SW 1271 (cell line): ENCODE data around the gene XPOT.

Experiments
- DNase-seq, 2 experiments: peaks; one replicate each; lab custom pipeline; 2025; lab: John Stamatoyannopoulos, UW

XPOT gene

DNA sequence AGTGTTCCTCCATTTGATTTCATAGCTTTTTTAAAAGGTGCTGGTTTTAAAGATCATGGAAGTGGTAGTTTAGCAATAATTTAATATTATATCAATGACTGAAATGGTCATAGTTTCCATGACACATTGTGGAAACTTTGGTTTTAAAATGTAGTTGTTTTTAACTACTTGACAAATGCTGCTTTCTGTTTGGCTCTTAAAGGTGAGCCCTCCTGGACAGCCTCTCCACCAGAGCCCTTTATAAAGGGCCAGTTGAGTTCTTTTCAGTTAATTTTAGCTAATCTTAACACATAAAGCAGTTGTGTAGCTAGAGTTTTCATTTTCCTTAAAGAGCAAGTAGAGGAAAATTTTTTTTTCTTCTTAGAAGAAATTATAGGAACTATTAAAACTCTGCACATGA lies 14.0 kb downstream of the XPOT start:
- DNase-seq: no peak

DNA sequence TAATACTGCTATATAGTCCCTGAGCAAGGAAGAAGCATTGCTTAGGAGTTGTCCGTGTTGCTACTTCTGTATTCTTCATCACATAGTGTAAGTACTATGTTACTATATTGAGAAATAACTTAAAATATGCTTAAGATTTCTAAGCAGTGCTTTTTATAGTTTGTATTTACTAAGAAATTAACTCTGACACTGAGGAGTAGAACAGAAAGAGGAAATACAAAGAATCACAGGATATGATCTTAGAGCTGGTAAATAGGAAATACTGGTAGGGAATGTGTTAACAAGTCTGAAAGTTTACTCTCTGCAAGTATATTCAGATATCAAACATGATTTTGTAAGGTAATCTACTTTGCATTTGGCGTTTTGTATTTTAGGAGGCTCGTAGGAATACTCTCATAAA lies 15.5 kb downstream of the XPOT start:
- DNase-seq: no peak

DNA sequence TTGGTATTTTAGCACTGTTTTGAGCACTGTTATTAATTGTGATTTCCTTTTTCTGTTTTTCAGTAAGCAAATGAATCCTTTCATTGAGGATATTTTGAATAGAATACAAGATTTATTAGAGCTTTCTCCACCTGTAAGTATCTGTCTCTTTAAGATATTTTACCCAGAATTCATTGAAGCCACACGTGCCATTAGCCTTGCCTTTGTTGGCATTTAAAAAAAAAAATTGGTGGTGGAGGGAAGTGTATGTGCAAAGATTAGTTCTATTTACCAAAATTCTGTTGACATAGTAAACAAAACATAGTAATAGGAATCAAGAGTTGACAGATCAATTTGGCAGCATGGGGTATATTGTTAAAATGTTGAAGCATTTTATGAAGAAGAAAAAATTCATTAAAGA lies 23.8 kb downstream of the XPOT start:
- no peak for DNase-seq

DNA sequence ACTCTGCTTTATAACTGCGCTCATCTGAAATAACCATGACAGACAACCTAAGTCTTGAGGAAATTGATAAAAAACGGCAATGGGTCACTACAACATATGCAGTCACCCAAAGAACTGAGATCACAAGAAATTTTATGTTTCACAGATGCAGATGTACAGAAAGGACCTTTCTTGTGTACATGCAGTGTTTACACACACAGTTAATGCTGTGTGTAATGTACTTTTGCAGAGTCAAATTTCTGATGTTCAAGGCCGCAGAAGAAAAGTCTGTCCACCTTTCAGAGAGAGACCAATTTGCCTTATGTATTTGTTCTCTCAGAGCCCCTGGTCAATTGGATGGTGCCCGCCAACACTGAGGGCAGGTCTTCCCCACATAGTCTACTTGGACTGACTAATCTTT lies 24.8 kb downstream of the XPOT start:
- DNase-seq: no peak

DNA sequence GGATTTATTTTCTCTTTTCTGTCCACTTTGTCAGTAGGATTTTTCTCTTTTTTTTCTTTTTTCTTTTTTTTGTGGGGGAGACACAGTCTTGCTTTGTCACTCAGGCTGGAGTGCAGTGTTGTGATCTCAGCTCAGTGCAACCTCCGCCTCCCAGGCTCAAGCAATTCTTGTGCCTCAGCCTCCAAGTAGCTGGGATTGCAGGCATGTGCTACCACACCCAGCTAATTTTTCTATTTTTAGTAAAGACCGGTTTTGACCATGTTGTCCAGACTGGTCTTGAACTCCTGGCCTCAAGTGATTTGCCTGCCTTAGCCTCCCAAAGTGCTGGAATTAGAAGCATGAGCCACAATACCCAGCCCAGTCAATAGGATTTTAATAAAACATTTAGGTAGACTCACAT lies 26.7 kb downstream of the XPOT start:
- no peak for DNase-seq

DNA sequence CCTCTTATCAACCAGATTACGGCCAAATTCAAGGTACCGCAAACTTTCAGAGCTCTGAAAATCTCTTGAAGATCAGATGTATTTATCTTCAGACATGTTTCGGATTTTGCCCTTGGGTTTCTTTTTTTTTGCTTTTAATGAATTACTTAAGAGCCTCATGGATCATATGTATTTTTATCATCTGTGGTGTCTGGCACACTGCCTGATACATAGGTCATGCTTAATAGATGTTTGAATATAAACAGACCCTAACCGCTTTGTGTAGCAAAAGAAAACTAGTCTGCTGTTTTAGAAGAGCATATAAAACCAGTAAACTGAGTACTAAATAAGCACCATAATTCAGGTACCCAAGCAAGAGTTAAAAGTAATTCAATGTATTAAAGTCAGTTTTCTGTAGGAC lies 27.6 kb downstream of the XPOT start:
- no peak for DNase-seq

DNA sequence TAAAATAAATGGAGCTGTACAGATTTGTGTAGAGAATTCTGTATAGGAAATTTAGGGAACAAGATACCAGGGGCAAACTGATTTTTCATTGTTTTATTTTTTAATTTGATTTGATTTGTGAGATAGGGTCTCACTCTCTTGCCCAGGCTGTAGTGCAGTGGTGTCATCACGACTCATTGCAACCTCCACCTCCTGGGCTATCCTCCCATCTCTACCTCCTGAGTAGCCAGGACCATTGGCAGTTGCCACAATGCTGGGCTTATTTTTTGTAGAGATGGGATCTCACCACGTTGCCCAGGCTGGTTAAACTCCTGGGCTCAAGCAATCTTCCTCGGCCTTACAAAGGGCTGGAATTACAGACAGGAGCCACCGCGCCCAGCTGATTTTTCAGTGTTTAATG lies 29.7 kb downstream of the XPOT start:
- DNase-seq: no peak

DNA sequence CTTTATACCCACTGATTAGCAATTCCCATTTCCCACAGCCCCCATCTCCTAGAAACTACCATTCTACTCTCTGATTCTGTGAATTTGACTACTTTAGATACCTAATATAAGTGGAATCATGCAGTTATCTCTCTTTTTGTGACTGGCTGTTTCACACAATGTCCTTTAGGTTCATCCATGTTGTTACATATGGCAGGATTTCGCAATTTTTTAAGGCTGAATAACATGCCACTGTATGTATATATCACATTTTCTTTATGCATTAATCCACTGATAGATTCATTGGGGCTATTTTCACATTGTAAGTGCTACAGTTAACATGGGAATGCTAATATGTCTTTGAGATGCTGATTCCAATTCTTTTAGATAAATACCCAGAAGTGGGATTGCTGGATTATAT lies 35.9 kb downstream of the XPOT start:
- DNase-seq: no peak

DNA sequence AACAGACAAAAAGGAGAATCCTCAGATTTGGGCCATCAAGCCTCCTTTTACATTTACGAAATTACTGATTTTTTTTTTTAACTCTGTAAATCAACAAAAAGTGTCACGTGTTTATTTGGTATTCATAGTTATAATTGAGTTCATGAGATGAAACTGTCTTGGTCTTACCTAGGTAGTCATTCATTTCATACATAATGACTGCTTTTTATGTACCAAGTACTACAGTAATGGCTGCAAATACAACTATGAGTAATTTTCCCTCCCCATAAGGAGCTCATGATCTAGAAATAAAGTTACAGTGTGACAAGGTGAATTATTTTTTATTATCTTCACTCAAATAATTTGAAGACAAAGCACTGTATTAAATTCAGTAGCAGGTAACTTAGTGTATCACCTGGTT lies 41.3 kb downstream of the XPOT start:
- no peak for DNase-seq

DNA sequence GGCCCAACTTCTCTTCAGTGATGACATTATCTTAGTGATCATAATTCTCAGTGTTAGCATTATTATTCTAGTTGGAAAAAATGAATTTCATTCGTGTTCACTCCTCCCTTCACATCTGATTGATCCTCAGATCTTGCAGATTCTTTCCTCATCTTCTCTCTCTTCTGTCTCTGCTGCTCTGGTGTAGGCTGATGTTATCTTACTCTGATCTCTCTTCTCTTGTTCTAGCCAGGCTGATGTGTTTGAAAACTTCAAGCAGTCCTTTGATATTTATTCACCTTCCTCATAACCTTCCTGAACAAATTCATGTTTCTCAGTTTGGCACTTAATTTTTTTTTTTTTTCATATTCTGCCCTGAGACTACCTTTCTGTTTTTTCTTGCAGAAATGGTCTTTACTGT lies 42.1 kb downstream of the XPOT start:
- no peak for DNase-seq

DNA sequence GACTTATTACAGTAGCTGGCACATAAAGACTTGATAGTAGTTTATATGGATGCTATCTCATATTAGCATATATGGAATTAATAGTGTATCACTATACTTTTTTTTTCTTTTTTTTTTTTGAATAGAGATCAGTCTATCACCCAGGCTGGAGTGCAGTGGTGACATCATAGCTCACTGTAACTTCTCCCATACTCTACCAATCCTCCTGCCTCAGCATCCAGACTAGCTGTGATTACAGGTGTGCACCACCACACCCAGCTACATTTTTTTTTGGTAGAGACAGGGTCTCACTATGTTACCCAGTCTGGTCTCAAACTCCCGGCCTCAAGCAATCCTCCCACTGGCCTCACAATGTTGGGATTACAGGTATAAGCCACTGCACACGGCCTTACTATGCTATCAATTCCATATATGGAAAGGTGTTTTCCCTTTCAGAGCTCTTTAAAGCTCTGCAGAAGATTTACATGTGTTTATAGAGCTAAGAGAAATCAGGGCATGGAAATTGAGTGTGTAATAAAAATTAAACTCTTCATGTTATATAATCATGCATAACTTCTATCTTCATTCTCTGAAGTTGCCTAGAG lies 46.0 kb downstream of the XPOT start:
- no peak for DNase-seq

DNA sequence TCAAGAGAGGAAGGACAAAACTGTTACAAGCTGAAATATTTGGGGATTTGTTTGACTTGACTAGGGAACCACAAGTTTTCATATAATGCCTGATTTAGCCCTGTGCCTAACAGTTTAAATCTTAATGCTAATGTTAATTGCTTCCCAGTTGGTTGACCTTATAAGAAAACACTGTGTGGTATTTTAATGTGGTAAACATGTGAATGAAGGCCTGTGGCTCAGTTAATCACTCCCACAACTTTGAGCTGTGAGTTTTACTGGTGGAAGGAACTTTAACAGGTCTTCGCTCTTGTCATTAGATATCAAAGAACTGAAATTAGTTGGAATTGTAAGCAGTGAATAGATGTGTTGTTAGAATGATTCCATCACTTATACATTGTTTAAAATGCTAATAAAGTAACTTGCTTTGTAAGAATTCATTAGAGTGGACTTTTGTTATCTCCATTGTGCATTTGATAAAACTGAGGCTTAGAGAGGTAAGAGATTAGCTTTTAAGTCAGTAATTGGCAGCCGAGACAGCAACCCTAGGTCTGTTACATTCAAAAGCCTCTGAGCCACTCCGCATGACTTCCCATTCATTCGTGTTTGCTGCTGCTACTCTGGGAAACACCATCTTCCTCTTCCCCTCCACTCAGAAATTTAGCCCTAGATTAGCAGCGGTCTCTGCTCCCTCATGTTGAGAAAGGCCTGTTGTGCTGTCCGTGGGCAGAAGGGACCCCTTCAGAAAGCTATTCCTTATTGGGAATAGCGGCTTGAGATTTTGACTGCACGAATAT lies 46.7 kb downstream of the XPOT start:
- peak in 1 of 2 experiments; percentile 12 for DNase-seq

DNA sequence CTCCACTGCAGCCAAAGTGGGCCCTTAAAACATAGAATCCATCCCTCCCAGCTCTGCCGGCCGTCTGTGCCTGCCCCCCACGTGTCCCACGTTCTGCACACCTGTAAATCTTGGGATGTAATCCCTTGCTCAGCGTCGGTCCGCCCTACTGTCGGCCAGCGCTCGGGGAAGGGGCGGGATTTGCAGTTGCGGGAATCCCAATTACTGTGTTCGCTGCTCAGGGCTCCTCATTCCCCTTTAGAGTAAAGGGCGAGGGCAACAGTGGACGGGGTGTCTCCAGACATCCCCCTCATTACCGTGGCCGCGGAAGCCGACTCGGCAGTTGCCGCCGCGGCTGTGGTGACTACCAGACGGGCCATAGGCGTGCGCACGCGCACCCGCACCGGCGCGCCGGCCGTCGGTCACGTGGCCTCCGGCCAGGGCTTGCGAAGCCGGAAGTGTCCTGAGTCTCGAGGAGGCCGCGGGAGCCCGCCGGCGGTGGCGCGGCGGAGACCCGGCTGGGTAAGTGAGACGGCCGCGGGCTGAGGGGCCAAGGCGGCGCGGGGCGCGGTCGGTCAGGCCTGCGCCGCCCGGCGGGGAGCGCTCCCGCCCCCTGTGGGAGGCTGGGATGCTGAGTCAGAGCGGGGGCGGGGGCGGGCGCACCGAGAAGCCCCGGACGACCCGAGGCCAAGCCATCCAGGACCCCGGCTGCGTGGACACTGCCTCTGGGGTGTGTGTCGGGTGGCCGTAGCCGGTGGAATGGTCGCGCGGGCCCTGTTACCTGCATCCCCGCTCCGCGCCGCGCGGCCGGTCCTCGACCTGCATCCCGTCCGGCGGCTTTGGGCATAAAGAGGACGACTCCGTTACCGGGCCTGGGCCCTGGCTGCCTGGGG lies 47.7 kb downstream of the XPOT start, which contains the start of gene TBK1:
Gene TBK1 (plus strand): TSS at position 434 of the 872 bp plus-strand sequence. CDS start 3,751 bp downstream, outside the sequence.
- DNase-seq: peak; percentile 51 to 78

DNA sequence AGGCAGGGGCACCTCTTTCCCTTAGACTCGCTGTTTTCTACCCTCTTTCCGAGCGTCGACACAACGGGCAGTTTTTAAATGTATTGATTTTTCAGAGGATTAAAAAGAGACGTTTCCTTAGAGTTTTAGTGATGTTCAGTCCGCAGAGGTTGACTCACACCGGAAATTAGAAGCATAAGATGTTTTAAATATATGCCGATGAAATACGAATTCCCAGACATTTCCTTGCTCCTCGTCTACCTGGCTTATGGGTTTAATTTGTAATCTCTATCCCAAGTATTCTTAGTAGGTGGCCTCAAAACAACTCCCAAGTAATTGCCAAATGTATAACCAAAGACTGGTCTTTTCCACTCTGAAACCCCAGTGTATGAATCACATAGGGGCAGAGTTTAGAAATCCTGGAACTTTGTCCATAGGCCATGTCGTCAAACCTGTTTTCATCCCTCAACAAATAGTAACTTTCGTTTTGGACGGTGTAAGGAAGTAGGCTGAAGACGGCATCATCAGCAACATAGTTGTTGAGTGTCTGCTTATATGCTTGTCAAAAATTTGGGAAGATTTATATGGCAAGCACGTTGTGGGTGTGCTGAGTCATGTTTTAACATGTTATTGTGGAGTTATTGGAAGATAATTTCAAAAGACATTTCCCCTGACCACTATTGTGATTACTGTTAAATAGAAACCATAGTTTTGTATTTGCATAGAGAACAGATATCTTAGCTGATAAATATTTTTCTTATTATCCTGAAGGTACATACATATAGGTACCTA lies 48.6 kb downstream of the XPOT start:
- DNase-seq: peak; percentile 29 to 78

DNA sequence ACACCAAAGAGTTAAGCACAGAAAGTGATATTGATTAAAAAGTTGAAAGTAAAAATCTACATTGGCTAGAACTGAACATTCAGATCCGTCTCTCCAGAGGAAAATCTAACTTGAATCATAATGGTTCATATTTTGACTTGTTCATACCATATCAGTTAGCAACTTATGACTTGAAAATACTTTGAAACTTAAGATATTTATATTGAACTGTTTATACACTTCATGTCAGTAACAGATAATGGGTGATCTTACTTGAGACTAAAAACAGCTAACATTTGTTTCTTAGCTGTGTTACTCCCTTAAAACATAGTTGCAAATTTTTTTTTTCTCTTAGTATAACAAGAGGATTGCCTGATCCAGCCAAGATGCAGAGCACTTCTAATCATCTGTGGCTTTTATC lies 51.3 kb downstream of the XPOT start:
- no peak for DNase-seq

DNA sequence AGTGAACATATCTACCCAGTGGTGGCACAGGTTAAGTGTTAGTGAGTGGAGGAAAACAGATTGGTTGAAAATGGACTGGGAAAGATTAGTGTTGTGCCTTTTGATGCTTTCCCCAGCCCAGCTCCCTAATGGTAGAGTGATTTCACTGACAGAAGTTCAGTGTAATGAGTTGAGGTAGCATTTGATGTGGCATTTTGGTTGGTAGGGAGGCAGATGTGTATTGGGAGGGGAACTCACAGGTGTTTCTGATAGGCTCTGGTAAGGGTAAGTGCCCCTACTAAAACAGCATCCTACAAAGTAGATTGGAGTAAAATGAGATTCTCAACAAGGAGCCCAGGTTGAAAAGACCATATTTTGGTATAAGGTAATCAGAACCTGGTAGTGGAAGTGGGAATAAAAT lies 51.9 kb downstream of the XPOT start:
- DNase-seq: no peak

DNA sequence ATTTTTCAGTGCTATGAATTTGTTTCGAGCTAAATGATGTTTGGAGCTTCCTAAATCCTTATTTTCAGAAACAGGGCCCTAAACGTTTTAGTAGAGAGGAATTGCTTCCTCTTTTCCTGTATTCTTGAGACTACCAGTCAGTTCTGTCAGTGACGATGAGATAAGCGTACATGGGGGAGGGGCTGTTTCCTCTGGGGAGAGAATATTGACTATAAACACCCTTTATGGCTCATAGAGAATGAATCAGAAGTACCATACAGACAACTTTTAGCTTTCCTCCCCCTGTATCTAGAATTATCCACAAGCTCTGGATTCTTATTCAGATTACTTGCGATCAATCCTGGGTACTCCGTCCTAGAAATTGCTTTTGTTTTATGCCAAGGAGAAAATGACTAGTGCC lies 52.8 kb downstream of the XPOT start:
- DNase-seq: no peak

DNA sequence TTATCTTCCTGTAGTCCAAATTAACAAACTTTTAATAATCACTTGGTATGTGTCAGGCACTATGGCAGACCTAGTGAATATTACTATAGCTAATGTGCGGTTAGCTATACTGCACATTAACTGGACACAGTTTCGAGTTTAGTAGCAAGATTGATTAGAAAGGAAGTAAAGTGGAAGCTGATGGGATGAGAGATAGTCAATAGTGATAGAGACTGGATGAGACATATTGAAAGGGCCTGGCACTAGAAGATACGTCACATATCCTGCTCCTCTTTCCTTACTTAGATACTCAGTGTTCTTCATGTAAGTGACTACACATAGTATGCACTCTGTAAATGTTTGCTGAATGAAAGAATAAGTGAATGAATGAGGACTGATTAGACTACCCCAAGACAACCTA lies 53.3 kb downstream of the XPOT start:
- DNase-seq: no peak

DNA sequence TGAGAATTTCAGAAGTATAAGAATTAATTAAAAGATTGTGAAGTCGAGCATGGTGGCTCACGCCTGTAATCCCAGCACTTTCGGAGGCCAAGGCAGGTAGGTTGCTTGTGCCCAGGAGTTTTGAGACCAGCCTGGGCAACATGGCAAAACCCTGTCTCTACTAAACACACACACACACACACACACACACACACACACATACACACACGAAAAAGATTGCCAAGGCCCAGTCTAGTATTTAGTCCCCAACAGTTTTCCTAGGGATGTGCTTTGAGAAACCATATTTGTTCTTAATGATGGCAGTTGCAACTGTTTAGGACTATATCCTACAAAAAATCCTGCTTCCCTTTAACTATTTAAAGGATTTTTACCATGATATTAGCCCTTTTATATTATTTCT lies 53.7 kb downstream of the XPOT start:
- no peak for DNase-seq

DNA sequence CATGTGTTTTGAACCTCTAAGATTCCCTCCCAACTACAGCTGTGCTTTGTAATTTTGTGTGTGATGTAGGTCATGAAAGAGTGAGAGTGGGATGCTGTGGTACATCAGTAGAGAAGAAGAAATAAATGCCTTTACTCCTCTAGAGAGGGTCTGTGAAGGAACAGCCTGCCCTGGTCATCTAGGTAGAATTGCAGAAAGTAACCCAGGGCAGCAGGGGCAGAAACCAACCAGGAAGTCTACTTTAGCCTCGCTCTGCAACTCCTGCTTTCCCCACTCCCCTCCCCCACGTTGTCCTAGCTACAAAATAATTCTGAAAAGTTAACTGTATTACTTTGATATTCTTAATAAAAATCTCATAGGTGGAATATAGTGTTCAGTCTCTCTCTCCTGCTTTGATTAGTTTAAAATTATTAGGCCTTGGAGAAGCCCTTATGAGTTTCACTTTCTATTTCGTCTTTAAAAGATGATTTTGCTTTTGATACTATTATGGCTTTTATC lies 55.3 kb downstream of the XPOT start:
- DNase-seq: peak in 1 of 2 experiments; percentile 51

DNA sequence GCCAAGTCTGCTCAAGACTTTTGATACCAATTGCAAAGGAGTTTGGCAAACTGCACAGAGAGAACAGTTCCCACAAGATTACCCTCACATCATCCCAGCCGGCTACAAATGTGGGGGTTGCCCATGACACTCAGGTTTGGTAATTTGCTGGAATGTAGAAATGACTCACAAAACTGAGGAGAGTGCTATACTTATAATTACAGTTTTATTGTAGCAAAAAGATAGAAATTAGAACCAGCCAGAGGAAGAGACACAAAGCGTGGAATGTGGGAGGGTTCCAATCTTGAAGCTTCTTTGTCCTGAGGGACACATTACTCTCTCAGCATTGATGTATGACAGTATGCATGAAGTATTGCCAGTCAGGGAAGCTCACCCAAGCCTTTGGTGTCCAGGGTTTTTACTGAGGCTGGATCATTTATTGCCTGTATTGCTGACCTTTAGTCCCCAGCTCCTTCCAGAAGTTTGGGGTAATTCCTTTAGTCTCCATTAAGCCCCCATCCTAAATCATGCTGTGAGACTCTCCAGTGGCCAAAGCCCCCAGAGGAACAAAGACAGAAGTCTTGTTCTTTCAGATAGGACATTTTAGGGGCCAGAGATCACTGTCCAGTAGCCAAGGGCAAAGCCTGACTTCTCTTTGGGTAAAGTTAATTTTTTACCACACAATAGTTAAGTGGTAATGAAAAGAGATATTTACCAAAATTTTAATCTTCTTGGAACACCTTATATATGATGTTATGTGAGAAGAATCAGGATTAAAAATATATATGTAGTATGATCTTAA lies 57.6 kb downstream of the XPOT start:
- DNase-seq: peak in 1 of 2 experiments; percentile 39
